Measurements from ENCODE around the gene KRT71. TPM values are rescaled to one million over a fixed set of nuclear protein-coding genes. Genes with fewer than 3 reads are reported as not detected.

The KRT71 gene
- total and polyA plus RNA-seq, 2 donors, result 0.57 to 3.6 TPM

DNA sequence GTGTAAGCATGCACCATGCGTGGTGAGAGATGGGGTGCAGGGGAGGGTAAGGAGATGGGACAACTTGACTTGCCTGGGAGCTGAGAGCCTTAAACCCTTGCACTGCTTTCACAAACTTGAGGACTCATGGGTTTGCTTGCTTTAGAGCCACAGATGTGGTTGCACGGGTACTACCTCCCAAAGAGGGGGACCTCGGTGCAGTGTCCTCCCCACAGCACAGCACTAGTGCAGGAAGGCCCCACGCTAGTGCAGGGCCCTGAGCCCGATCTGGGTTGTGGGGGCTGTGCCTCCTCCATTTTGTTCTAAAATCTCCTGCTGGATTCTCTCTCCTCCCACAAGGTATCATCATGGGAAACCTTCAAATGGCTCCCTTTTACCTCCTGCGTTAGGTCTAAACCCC, 37.1 kb upstream of the KRT71 start:
- no peak for DNase-seq (ENCODE audit: low read depth in 6 of 9, low spot score in 9 of 9)
- no peaks in the 10 kb centered on the region for H3K36me3 ChIP-seq (ENCODE audit: control insufficient read depth in 2 of 2, insufficient read depth in 2 of 2, low read length in 1 of 2)
- H3K4me1 ChIP-seq (ENCODE audit: control insufficient read depth in 2 of 2, insufficient read depth in 2 of 2, low read length in 2 of 2), result peaks cover 0 to 13% of the 10 kb centered on the region in 2 donors
- no peak overlapping the region for H3K4me3 ChIP-seq (ENCODE audit: low read length in 2 of 2)
- peaks cover 0 to 6% of the 10 kb centered on the region in 2 donors for H3K27me3 ChIP-seq (ENCODE audit: control insufficient read depth in 2 of 2, insufficient read depth in 1 of 2, low read length in 1 of 2)
- WGBS, result 95% methylated on average over 6 of the region's 6 CpGs
- H3K9me3 ChIP-seq (ENCODE audit: control insufficient read depth in 2 of 2, insufficient read depth in 1 of 2, low read length in 1 of 2), result no peaks in the 10 kb centered on the region
- H3K27ac ChIP-seq (ENCODE audit: low read depth in 1 of 2, low read length in 1 of 2), result no peak overlapping the region

DNA sequence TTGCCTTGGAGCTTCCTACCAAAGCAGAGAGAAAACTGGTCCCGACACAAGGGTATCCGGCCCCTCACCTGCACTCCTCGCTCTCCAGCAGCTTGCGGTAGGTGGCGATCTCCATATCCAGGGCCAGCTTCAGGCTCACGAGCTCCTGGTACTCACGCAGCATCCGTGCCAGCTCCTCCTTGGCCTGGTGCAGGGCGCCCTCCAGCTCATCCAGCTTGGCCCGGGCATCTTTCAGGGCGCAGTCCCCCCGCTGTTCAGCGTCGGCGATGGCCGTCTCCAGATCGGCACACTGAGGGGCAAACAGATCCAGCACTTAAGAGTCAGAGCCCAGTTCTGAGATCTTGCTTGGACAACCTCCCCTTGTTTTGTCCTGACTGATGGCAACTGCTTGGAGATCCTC, 34.6 kb upstream of the KRT71 start:
- WGBS, result 95% methylated on average over 17 of the region's 17 CpGs
- H3K4me3 ChIP-seq (ENCODE audit: low read length in 2 of 2), result no peak overlapping the region
- peaks cover 0 to 14% of the 10 kb centered on the region in 2 donors for H3K4me1 ChIP-seq (ENCODE audit: control insufficient read depth in 2 of 2, insufficient read depth in 2 of 2, low read length in 2 of 2)
- no peak overlapping the region for H3K27ac ChIP-seq (ENCODE audit: low read depth in 1 of 2, low read length in 1 of 2)
- peaks cover 0 to 7% of the 10 kb centered on the region in 2 donors for H3K27me3 ChIP-seq (ENCODE audit: control insufficient read depth in 2 of 2, insufficient read depth in 1 of 2, low read length in 1 of 2)
- H3K36me3 ChIP-seq (ENCODE audit: control insufficient read depth in 2 of 2, insufficient read depth in 2 of 2, low read length in 1 of 2), result no peaks in the 10 kb centered on the region
- no peak for DNase-seq (ENCODE audit: low read depth in 6 of 9, low spot score in 9 of 9)
- H3K9me3 ChIP-seq (ENCODE audit: control insufficient read depth in 2 of 2, insufficient read depth in 1 of 2, low read length in 1 of 2), result no peaks in the 10 kb centered on the region

DNA sequence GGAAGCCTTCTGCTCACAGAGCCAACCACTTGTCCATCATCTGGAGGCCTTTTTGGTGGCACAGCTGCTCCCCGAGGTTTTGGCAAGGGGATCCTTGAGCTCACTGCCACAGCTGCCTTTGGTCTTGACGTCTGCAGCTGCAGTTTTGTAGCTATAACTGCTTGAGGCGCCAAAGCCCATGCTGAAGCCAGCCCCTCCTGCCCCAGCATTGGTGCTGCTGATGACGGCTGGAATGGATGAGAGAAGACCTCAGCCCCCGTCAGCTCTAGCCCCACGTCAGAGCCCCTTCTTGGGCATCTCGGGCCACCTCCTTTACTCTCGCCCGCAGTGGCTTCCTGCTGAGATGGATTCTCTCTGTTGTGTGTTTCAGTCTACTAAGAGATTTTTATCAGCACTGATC, 33.0 kb upstream of the KRT71 start:
- Histone ChIP-seq H3K4me1 (ENCODE audit: control insufficient read depth in 2 of 2, insufficient read depth in 2 of 2, low read length in 2 of 2) (peaks cover 0 to 29% of the 10 kb centered on the region in 2 donors), H3K9me3 (ENCODE audit: control insufficient read depth in 2 of 2, insufficient read depth in 1 of 2, low read length in 1 of 2) (no peaks in the 10 kb centered on the region), H3K27ac (ENCODE audit: low read depth in 1 of 2, low read length in 1 of 2) (no peak overlapping the region), H3K4me3 (ENCODE audit: low read length in 2 of 2) (no peak overlapping the region), H3K27me3 (ENCODE audit: control insufficient read depth in 2 of 2, insufficient read depth in 1 of 2, low read length in 1 of 2) (peaks cover 0 to 15% of the 10 kb centered on the region in 2 donors), H3K36me3 (ENCODE audit: control insufficient read depth in 2 of 2, insufficient read depth in 2 of 2, low read length in 1 of 2) (no peaks in the 10 kb centered on the region)
- DNase-seq (ENCODE audit: low read depth in 6 of 9, low spot score in 9 of 9), result peak in 2 of 9 donors; percentile 19 to 37
- 25% methylated on average over 9 of the region's 9 CpGs for WGBS

DNA sequence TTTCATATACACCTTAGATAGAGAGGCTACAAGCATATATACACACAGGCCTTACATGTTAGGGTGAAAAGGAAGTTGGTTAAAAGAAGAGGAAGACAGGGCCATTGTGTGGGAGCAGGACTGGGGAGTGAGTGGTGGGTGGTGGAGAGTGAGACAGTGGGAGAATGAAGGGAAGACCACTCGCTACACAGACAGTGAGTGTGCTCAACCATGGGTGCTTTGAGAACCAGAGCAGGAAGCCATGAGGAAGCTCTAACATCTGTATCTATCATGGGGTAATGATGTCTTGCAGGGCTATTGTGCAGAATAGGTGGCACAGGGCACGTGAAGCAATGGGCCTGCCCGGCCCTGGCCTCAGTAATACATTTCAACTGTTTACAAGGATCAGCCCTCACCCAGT, 32.1 kb upstream of the KRT71 start:
- 96% methylated on average over 3 of the region's 3 CpGs for WGBS
- no peak for DNase-seq (ENCODE audit: low read depth in 6 of 9, low spot score in 9 of 9)
- H3K27me3 ChIP-seq (ENCODE audit: control insufficient read depth in 2 of 2, insufficient read depth in 1 of 2, low read length in 1 of 2), result peaks cover 0 to 15% of the 10 kb centered on the region in 2 donors
- H3K4me3 ChIP-seq (ENCODE audit: low read length in 2 of 2), result no peak overlapping the region
- peaks cover 0 to 37% of the 10 kb centered on the region in 2 donors for H3K4me1 ChIP-seq (ENCODE audit: control insufficient read depth in 2 of 2, insufficient read depth in 2 of 2, low read length in 2 of 2)
- H3K36me3 ChIP-seq (ENCODE audit: control insufficient read depth in 2 of 2, insufficient read depth in 2 of 2, low read length in 1 of 2), result no peaks in the 10 kb centered on the region
- H3K9me3 ChIP-seq (ENCODE audit: control insufficient read depth in 2 of 2, insufficient read depth in 1 of 2, low read length in 1 of 2), result no peaks in the 10 kb centered on the region
- H3K27ac ChIP-seq (ENCODE audit: low read depth in 1 of 2, low read length in 1 of 2), result no peak overlapping the region

DNA sequence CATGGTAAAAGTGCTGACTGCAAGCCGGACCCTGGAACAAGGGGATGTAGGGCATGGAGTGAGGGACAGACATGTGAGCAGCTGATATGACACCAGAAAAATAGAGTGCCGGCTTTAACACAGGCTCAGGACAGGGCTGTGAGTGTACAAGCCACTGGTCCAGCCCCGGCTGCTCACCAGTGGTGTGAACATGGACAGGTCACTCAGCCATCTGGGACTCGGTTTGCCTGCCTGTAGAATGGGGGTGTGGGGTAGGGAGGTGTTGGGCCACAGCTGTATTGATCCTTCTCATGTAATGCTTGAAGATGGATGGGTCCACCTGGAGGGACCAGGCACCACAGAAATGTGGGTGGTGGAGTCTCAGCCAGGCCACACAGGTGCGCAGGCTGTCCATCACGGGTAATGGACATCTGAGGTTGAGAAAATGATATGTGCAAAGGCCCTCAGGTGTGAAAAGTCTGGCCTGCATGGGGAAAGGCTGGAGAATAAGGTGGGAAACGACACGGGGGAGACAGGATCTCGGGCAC, 31.3 kb upstream of the KRT71 start:
- DNase-seq (ENCODE audit: low read depth in 6 of 9, low spot score in 9 of 9), result no peak
- 90% methylated on average over 9 of the region's 9 CpGs for WGBS
- Histone ChIP-seq H3K4me3 (ENCODE audit: low read length in 2 of 2) (no peak overlapping the region), H3K27ac (ENCODE audit: low read depth in 1 of 2, low read length in 1 of 2) (no peak overlapping the region), H3K4me1 (ENCODE audit: control insufficient read depth in 2 of 2, insufficient read depth in 2 of 2, low read length in 2 of 2) (peaks cover 0 to 42% of the 10 kb centered on the region in 2 donors), H3K9me3 (ENCODE audit: control insufficient read depth in 2 of 2, insufficient read depth in 1 of 2, low read length in 1 of 2) (no peaks in the 10 kb centered on the region), H3K36me3 (ENCODE audit: control insufficient read depth in 2 of 2, insufficient read depth in 2 of 2, low read length in 1 of 2) (no peaks in the 10 kb centered on the region), H3K27me3 (ENCODE audit: control insufficient read depth in 2 of 2, insufficient read depth in 1 of 2, low read length in 1 of 2) (peaks cover 0 to 16% of the 10 kb centered on the region in 2 donors)

DNA sequence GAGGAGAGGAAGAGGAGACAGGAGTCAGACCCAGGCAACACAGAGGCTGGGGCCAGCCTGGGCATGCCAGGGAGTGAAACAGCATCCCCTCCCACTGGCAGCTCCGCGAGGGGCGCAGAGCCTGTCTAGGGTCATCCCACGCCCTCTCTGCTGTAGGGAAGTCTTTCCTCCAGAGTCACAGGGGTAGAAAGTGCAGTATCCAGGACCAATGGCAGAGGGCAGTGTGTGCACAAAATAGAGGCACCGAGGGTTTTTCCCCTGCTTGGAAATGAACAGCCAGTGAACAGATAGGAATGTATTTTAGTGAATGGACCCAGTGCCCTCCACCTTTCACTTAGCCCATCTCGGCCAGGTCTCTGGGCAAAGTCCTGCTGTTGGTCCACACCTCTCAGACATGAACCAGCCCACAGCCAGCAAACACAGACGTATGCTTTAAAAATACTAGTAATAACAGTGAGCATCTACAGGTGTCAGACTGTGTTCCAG, 30.1 kb upstream of the KRT71 start:
- Histone ChIP-seq H3K27me3 (ENCODE audit: control insufficient read depth in 2 of 2, insufficient read depth in 1 of 2, low read length in 1 of 2) (peaks cover 0 to 16% of the 10 kb centered on the region in 2 donors), H3K9me3 (ENCODE audit: control insufficient read depth in 2 of 2, insufficient read depth in 1 of 2, low read length in 1 of 2) (no peaks in the 10 kb centered on the region), H3K4me1 (ENCODE audit: control insufficient read depth in 2 of 2, insufficient read depth in 2 of 2, low read length in 2 of 2) (peaks cover 0 to 45% of the 10 kb centered on the region in 2 donors), H3K27ac (ENCODE audit: low read depth in 1 of 2, low read length in 1 of 2) (no peak overlapping the region), H3K36me3 (ENCODE audit: control insufficient read depth in 2 of 2, insufficient read depth in 2 of 2, low read length in 1 of 2) (no peaks in the 10 kb centered on the region), H3K4me3 (ENCODE audit: low read length in 2 of 2) (no peak overlapping the region)
- peak in 6 of 9 donors; percentile 35 to 71 (median 48) for DNase-seq (ENCODE audit: low read depth in 6 of 9, low spot score in 9 of 9)
- 29% methylated on average over 7 of the region's 7 CpGs for WGBS

DNA sequence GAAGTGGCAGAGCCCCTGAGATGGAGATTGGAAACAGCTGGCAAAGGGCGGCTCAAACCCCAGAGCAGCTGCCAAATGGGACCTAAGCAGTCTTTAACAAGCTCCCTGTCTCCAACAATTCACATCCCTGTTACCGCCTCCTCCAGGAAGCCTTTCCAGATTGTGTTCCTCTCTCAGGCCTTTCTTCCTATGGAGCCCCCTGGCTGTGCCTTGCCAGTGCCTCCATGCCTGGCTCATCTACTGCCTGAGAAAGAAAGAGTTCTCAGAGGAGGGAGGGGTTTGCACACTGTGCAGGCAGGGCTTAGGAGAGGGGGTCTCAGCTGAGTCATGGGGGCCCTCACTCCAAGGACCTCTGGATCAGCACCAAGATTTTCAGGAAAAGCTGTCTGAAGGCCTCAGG, 29.5 kb upstream of the KRT71 start:
- H3K4me1 ChIP-seq (ENCODE audit: control insufficient read depth in 2 of 2, insufficient read depth in 2 of 2, low read length in 2 of 2), result peaks cover 0 to 45% of the 10 kb centered on the region in 2 donors
- no peaks in the 10 kb centered on the region for H3K36me3 ChIP-seq (ENCODE audit: control insufficient read depth in 2 of 2, insufficient read depth in 2 of 2, low read length in 1 of 2)
- H3K9me3 ChIP-seq (ENCODE audit: control insufficient read depth in 2 of 2, insufficient read depth in 1 of 2, low read length in 1 of 2), result no peaks in the 10 kb centered on the region
- no peak overlapping the region for H3K4me3 ChIP-seq (ENCODE audit: low read length in 2 of 2)
- WGBS, result 78% methylated on average over 2 of the region's 2 CpGs
- H3K27me3 ChIP-seq (ENCODE audit: control insufficient read depth in 2 of 2, insufficient read depth in 1 of 2, low read length in 1 of 2), result peaks cover 0 to 14% of the 10 kb centered on the region in 2 donors
- H3K27ac ChIP-seq (ENCODE audit: low read depth in 1 of 2, low read length in 1 of 2), result peak overlapping the region; percentile 10 to 73
- DNase-seq (ENCODE audit: low read depth in 6 of 9, low spot score in 9 of 9), result no peak

DNA sequence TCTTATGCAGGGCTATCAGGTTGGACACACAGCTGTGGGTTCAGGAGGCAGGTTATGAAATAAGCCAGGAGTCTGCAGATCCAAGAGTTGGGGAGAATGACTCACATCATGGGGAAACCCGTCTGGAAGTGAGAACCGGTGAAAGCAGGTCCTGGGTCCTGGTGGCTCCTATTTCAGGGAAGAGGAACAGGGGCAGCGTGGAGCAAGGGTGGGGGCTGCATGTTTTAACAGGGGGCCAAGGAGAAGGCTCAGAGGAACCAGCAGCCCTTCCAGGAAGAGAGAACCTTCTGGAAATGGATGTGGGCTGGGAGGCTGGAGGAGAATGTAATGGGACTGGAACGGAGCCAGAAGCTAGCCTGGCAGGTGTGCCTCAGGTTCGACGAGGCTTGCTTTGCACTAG, 28.5 kb upstream of the KRT71 start:
- 88% methylated on average over 6 of the region's 6 CpGs for WGBS
- Histone ChIP-seq H3K36me3 (ENCODE audit: control insufficient read depth in 2 of 2, insufficient read depth in 2 of 2, low read length in 1 of 2) (no peaks in the 10 kb centered on the region), H3K9me3 (ENCODE audit: control insufficient read depth in 2 of 2, insufficient read depth in 1 of 2, low read length in 1 of 2) (no peaks in the 10 kb centered on the region), H3K4me3 (ENCODE audit: low read length in 2 of 2) (no peak overlapping the region), H3K27ac (ENCODE audit: low read depth in 1 of 2, low read length in 1 of 2) (peak overlapping the region; percentile 21 to 73), H3K27me3 (ENCODE audit: control insufficient read depth in 2 of 2, insufficient read depth in 1 of 2, low read length in 1 of 2) (peaks cover 0 to 15% of the 10 kb centered on the region in 2 donors), H3K4me1 (ENCODE audit: control insufficient read depth in 2 of 2, insufficient read depth in 2 of 2, low read length in 2 of 2) (peaks cover 0 to 44% of the 10 kb centered on the region in 2 donors)
- DNase-seq (ENCODE audit: low read depth in 6 of 9, low spot score in 9 of 9), result no peak

DNA sequence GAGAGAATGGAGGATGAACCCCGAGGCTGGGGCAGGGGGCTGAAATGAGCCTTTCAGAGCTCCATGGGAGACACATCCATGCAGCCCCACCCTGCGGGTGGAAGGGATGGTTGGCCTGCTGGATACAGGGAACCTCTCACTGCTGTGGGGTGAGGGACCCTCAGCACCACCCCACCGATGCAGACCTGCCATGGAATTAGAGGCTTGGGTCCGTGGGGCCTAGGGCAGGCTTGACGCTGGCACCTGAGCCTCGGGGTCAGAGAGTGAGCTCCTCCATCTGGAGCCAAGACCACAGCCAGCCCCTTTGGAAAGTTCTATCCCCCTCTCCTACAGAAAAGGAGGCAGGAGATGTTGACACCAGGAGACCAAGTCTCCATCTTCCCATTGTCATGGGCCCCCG, 28.1 kb upstream of the KRT71 start:
- Histone ChIP-seq H3K27ac (ENCODE audit: low read depth in 1 of 2, low read length in 1 of 2) (peak overlapping the region; percentile 21 to 73), H3K9me3 (ENCODE audit: control insufficient read depth in 2 of 2, insufficient read depth in 1 of 2, low read length in 1 of 2) (no peaks in the 10 kb centered on the region), H3K36me3 (ENCODE audit: control insufficient read depth in 2 of 2, insufficient read depth in 2 of 2, low read length in 1 of 2) (no peaks in the 10 kb centered on the region), H3K4me1 (ENCODE audit: control insufficient read depth in 2 of 2, insufficient read depth in 2 of 2, low read length in 2 of 2) (peaks cover 0 to 40% of the 10 kb centered on the region in 2 donors), H3K27me3 (ENCODE audit: control insufficient read depth in 2 of 2, insufficient read depth in 1 of 2, low read length in 1 of 2) (peaks cover 0 to 16% of the 10 kb centered on the region in 2 donors), H3K4me3 (ENCODE audit: low read length in 2 of 2) (no peak overlapping the region)
- 76% methylated on average over 7 of the region's 7 CpGs for WGBS
- DNase-seq (ENCODE audit: low read depth in 6 of 9, low spot score in 9 of 9), result no peak
